GM21737 (cell line): ENCODE data around the gene MRPS27.
"Not testable (repeated sequence)": the region's sequence is repeated elsewhere in the genome, so short reads cannot be mapped to it uniquely, and the experiment has no call there.

Source experiments
- ATAC-seq: cut with Tn5 transposase; IDR thresholded peaks from one replicate; pipeline ENCODE4 v1.9.1; 2021; ENCODE audit warnings: mild to moderate bottlenecking, moderate library complexity; ENCODE audit not compliant: unreplicated experiment

The MRPS27 gene

GRCh38 chr5:72177538-72177937 lies 142.5 kb downstream of the MRPS27 start:
- peak; percentile 78 for ATAC-seq

GRCh38 chr5:72172786-72173185 lies 147.3 kb downstream of the MRPS27 start:
- ATAC-seq, result no peak

- ATAC-seq, result no peak
Measured at GRCh38 chr5:72171667-72172066, 148.4 kb downstream of the MRPS27 start.

GRCh38 chr5:72171181-72171580 lies 148.9 kb downstream of the MRPS27 start:
- ATAC-seq, result not testable (repeated sequence)

- no peak for ATAC-seq
Measured at GRCh38 chr5:72170101-72170500, 149.9 kb downstream of the MRPS27 start.
